Measurements from ENCODE around the gene FRMD5. TPM values are rescaled to one million over a fixed set of nuclear protein-coding genes. Genes with fewer than 3 reads are reported as not detected.

Gene FRMD5
- total and polyA plus RNA-seq, 2 experiments from 2014 or later, result 5.9 to 10.1 TPM

GRCh38 chr15:43899928-43900327 lies 295.1 kb downstream of the FRMD5 start (continued):
- TF ChIP-seq, protein P1, sequence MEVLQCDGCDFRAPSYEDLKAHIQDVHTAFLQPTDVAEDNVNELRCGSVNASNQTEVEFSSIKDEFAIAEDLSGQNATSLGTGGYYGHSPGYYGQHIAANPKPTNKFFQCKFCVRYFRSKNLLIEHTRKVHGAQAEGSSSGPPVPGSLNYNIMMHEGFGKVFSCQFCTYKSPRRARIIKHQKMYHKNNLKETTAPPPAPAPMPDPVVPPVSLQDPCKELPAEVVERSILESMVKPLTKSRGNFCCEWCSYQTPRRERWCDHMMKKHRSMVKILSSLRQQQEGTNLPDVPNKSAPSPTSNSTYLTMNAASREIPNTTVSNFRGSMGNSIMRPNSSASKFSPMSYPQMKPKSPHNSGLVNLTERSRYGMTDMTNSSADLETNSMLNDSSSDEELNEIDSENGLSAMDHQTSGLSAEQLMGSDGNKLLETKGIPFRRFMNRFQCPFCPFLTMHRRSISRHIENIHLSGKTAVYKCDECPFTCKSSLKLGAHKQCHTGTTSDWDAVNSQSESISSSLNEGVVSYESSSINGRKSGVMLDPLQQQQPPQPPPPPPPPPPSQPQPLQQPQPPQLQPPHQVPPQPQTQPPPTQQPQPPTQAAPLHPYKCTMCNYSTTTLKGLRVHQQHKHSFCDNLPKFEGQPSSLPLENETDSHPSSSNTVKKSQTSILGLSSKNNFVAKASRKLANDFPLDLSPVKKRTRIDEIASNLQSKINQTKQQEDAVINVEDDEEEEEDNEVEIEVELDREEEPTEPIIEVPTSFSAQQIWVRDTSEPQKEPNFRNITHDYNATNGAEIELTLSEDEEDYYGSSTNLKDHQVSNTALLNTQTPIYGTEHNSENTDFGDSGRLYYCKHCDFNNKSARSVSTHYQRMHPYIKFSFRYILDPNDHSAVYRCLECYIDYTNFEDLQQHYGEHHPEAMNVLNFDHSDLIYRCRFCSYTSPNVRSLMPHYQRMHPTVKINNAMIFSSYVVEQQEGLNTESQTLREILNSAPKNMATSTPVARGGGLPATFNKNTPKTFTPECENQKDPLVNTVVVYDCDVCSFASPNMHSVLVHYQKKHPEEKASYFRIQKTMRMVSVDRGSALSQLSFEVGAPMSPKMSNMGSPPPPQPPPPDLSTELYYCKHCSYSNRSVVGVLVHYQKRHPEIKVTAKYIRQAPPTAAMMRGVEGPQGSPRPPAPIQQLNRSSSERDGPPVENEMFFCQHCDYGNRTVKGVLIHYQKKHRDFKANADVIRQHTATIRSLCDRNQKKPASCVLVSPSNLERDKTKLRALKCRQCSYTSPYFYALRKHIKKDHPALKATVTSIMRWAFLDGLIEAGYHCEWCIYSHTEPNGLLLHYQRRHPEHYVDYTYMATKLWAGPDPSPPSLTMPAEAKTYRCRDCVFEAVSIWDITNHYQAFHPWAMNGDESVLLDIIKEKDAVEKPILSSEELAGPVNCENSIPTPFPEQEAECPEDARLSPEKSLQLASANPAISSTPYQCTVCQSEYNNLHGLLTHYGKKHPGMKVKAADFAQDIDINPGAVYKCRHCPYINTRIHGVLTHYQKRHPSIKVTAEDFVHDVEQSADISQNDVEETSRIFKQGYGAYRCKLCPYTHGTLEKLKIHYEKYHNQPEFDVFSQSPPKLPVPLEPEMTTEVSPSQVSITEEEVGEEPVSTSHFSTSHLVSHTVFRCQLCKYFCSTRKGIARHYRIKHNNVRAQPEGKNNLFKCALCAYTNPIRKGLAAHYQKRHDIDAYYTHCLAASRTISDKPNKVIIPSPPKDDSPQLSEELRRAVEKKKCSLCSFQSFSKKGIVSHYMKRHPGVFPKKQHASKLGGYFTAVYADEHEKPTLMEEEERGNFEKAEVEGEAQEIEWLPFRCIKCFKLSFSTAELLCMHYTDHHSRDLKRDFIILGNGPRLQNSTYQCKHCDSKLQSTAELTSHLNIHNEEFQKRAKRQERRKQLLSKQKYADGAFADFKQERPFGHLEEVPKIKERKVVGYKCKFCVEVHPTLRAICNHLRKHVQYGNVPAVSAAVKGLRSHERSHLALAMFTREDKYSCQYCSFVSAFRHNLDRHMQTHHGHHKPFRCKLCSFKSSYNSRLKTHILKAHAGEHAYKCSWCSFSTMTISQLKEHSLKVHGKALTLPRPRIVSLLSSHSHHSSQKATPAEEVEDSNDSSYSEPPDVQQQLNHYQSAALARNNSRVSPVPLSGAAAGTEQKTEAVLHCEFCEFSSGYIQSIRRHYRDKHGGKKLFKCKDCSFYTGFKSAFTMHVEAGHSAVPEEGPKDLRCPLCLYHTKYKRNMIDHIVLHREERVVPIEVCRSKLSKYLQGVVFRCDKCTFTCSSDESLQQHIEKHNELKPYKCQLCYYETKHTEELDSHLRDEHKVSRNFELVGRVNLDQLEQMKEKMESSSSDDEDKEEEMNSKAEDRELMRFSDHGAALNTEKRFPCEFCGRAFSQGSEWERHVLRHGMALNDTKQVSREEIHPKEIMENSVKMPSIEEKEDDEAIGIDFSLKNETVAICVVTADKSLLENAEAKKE (CRISPR knock-in tag; IDR thresholded peaks at IDR 0.05), result no peak
- TF ChIP-seq CREB1 (CRISPR knock-in tag; IDR thresholded peaks at IDR 0.05; ENCODE audit: low read depth) (no peak), STAT1 (IDR thresholded peaks at IDR 0.05; ENCODE audit: unreplicated experiment) (no peak), ZNF331 (CRISPR knock-in tag; IDR thresholded peaks at IDR 0.05; ENCODE audit: low read depth) (no peak), JUNB (IDR thresholded peaks at IDR 0.05; ENCODE audit: unreplicated experiment) (no peak)

DNA sequence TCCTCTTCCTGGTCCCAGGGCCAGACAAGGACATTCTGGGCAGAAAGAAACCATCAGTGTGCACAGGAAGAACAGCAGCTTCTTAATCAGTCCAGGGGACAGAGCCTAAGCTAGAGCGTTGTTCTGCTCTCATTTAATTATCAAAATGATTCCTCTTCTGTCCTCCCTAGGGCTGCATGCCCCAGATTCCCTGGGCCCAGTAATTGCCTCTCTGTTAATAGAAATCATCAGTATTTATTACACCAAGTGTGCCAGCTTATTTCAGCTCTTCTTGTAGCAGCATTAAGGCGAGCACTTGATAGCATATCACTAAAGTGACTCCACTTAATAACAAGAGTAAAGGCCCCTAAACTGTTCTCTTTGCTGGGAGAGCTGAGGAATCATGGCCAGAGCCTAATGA lies 296.2 kb downstream of the FRMD5 start:
- Histone ChIP-seq H3K9me2 (ENCODE audit: insufficient read depth) (no peaks in the 10 kb centered on the region), H3K27ac (ENCODE audit: low read depth) (no peak overlapping the region), H3F3A (replicated peaks; ENCODE audit: low read depth) (no peaks in the 10 kb centered on the region), H3K36me3 (ENCODE audit: insufficient read depth) (no peaks in the 10 kb centered on the region), H3K79me2 (replicated peaks; ENCODE audit: insufficient read depth) (no peaks in the 10 kb centered on the region), H2AFZ (no peak overlapping the region), H3K27me3 (ENCODE audit: insufficient read depth) (no peaks in the 10 kb centered on the region), H3K4me1 (ENCODE audit: insufficient read depth) (peaks cover 6% of the 10 kb centered on the region), H3K4me3 (no peak overlapping the region), H4K20me1 (replicated peaks; ENCODE audit: insufficient read depth) (no peaks in the 10 kb centered on the region), H3K4me2 (no peak overlapping the region)
- Mint-ChIP-seq H3K9me3 (no peaks in the 10 kb centered on the region), H3K36me3 (ENCODE audit: low read depth) (peaks cover 11% of the 10 kb centered on the region; the same call in 2 of the 3 replicates), H3K27me3 (ENCODE audit: insufficient read depth, low read depth, poor library complexity) (peaks cover 1% of the 10 kb centered on the region), H3K27ac (no peak overlapping the region), H3K4me1 (peaks cover 19% of the 10 kb centered on the region; the same call in 2 of the 3 replicates), H3K4me3 (no peak overlapping the region)
- ATAC-seq (no peak), DNase-seq (ENCODE audit: low spot score) (no peak)
- TF ChIP-seq ETS1 (IDR thresholded peaks at IDR 0.05) (no peak), POLR2AphosphoS5 (IDR thresholded peaks at IDR 0.05; ENCODE audit: low read depth) (no peak), EZH2phosphoT487 (IDR thresholded peaks at IDR 0.05; ENCODE audit: unreplicated experiment) (no peak), ZNF331 (CRISPR knock-in tag; IDR thresholded peaks at IDR 0.05; ENCODE audit: low read depth) (no peak), CREB1 (CRISPR knock-in tag; IDR thresholded peaks at IDR 0.05; ENCODE audit: low read depth) (no peak), NANOG (IDR thresholded peaks at IDR 0.05; ENCODE audit: borderline replicate concordance) (no peak), STAT1 (IDR thresholded peaks at IDR 0.05; ENCODE audit: unreplicated experiment) (no peak), JUNB (IDR thresholded peaks at IDR 0.05; ENCODE audit: unreplicated experiment) (no peak)
- TF ChIP-seq, protein P1 (CRISPR knock-in tag; IDR thresholded peaks at IDR 0.05), result no peak

All from GM23338 (cell line).